ENCODE data around the gene FETUB.

The FETUB gene

GRCh38 chr3:186593862-186594261 is 46.3 kb upstream of the FETUB start:
- Histone ChIP-seq H3K27me3 (ENCODE audit: insufficient read depth, poor library complexity, severe bottlenecking) (no peaks in the 10 kb centered on the region), H3K4me3 (replicated peaks; ENCODE audit: insufficient read depth, low read length) (no peak overlapping the region), H3K27ac (replicated peaks) (no peak overlapping the region)
- TF ChIP-seq SPI1 (IDR thresholded peaks at IDR 0.05; ENCODE audit: borderline replicate concordance, low read depth): no peak
- no peak for TF ChIP-seq POLR2AphosphoS5 (IDR thresholded peaks at IDR 0.05; ENCODE audit: low read depth)
- TF ChIP-seq GABPA (IDR thresholded peaks at IDR 0.05; ENCODE audit: low read depth): no peak
- no peak for TF ChIP-seq CTCF (IDR thresholded peaks at IDR 0.05; ENCODE audit: insufficient read depth, low read length)
- TF ChIP-seq REST (IDR thresholded peaks at IDR 0.05; ENCODE audit: insufficient replicate concordance, low read depth): no peak
- no peak for DNase-seq (ENCODE audit: low read depth in 1 of 2, low spot score in 1 of 2)

GRCh38 chr3:186594591-186595113 is 45.5 kb upstream of the FETUB start:
- H3K27me3 ChIP-seq (ENCODE audit: insufficient read depth, poor library complexity, severe bottlenecking): no peaks in the 10 kb centered on the region
- DNase-seq (ENCODE audit: low read depth in 1 of 2, low spot score in 1 of 2): peak in 1 of 2 experiments; percentile 64
- TF ChIP-seq GABPA (IDR thresholded peaks at IDR 0.05; ENCODE audit: low read depth) (no peak), CTCF (IDR thresholded peaks at IDR 0.05; ENCODE audit: insufficient read depth, low read length) (no peak), POLR2AphosphoS5 (IDR thresholded peaks at IDR 0.05; ENCODE audit: low read depth) (no peak), SPI1 (IDR thresholded peaks at IDR 0.05; ENCODE audit: borderline replicate concordance, low read depth) (no peak), REST (IDR thresholded peaks at IDR 0.05; ENCODE audit: insufficient replicate concordance, low read depth) (no peak)
- no peak overlapping the region for H3K27ac ChIP-seq (replicated peaks)
- no peak overlapping the region for H3K4me3 ChIP-seq (replicated peaks; ENCODE audit: insufficient read depth, low read length)

- Histone ChIP-seq H3K4me3 (replicated peaks; ENCODE audit: insufficient read depth, low read length) (no peak overlapping the region), H3K27me3 (ENCODE audit: insufficient read depth, poor library complexity, severe bottlenecking) (no peaks in the 10 kb centered on the region), H3K27ac (replicated peaks) (no peak overlapping the region)
- no peak for DNase-seq (ENCODE audit: low read depth in 1 of 2, low spot score in 1 of 2)
- TF ChIP-seq POLR2AphosphoS5 (IDR thresholded peaks at IDR 0.05; ENCODE audit: low read depth): no peak
- no peak for TF ChIP-seq SPI1 (IDR thresholded peaks at IDR 0.05; ENCODE audit: borderline replicate concordance, low read depth)
- TF ChIP-seq REST (IDR thresholded peaks at IDR 0.05; ENCODE audit: insufficient replicate concordance, low read depth): peak; percentile 59
- TF ChIP-seq GABPA (IDR thresholded peaks at IDR 0.05; ENCODE audit: low read depth): no peak
These were observed 43.5 kb upstream of the FETUB start for GRCh38 chr3:186596568-186597287.
